H1 (cell line): ENCODE data around the gene FMN2. TPM values are rescaled to one million over a fixed set of nuclear protein-coding genes. Genes with fewer than 3 reads are reported as not detected.

Experiments
- CTCF ChIA-PET: fragments of 300-600 bp; sonication (Branson Sonifier 250); formaldehyde crosslinking; loops from one replicate; lab custom pipeline; 2021; ENCODE audit not compliant: partially characterized antibody; lab: Charles Lee
- POLR2A ChIA-PET: fragments of 300-600 bp; sonication (Branson Sonifier 250); formaldehyde crosslinking; loops from one replicate; lab custom pipeline; 2021; ENCODE audit warnings: inconsistent platforms; ENCODE audit not compliant: partially characterized antibody; lab: Charles Lee
- DNase-seq, 2 experiments: peaks; one replicate each; pipeline versions ENCODE4 v3.0.0 to v3.0.0-alpha.2; 2010 to 2022; ENCODE audit warnings: low spot score in 2 of 2, low read depth in 1 of 2, mixed read lengths in 1 of 2
- FAIRE-seq: peaks from 2 replicates; lab custom pipeline; 2011; peaks lifted over from hg19 to GRCh38; lab: Jason Lieb, UNC
- H2AFZ ChIP-seq: 2 replicates; pipeline ENCODE4 v1.8.1; 2012; ENCODE audit warnings: low read length, inconsistent platforms
- H2AK5ac ChIP-seq: 2 replicates; pipeline ENCODE4 v1.6.1; 2013; ENCODE audit warnings: low read depth, low read length
- H2BK120ac ChIP-seq: replicated peaks from 2 replicates; pipeline ENCODE3; 2013; ENCODE audit warnings: low read depth, low read length, inconsistent platforms
- H2BK12ac ChIP-seq: 2 replicates; pipeline ENCODE4 v1.6.1; 2013; ENCODE audit warnings: low read depth, low read length
- H2BK15ac ChIP-seq: 2 replicates; pipeline ENCODE4 v1.6.1; 2013; ENCODE audit warnings: low read length
- H2BK20ac ChIP-seq: 2 replicates; pipeline ENCODE4 v1.6.1; 2013; ENCODE audit warnings: low read length
- H2BK5ac ChIP-seq: 2 replicates; pipeline ENCODE4 v1.6.1; 2013; ENCODE audit warnings: low read depth, low read length
- H3K14ac ChIP-seq: 2 replicates; pipeline ENCODE4 v1.6.1; 2013; ENCODE audit warnings: inconsistent platforms; ENCODE audit not compliant: insufficient read length
- H3K18ac ChIP-seq: 2 replicates; pipeline ENCODE4 v1.6.1; 2013; ENCODE audit warnings: low read length; ENCODE audit errors: extremely low read depth
- H3K23ac ChIP-seq: 2 replicates; pipeline ENCODE4 v1.6.1; 2013; ENCODE audit warnings: inconsistent platforms; ENCODE audit not compliant: insufficient read length
- H3K23me2 ChIP-seq: 2 replicates; pipeline ENCODE4 v1.6.1; 2013; ENCODE audit warnings: low read depth, low read length
- H3K27ac ChIP-seq: 2 replicates; pipeline ENCODE4 v1.6.1; 2011; ENCODE audit warnings: low read depth, low read length, inconsistent platforms
- H3K27me3 ChIP-seq, 4 experiments: replicated peaks in 1 of 4; 1 replicate in 1 of 4; 2 replicates in 3 of 4; pipeline versions ENCODE4 v1.6.1 to v1.8.1; 2011 to 2013; ENCODE audit warnings: low read length in 3 of 4, mild to moderate bottlenecking in 3 of 4, inconsistent platforms in 2 of 4, mixed read lengths in 2 of 4, moderate library complexity in 1 of 4; ENCODE audit not compliant: control insufficient read depth in 3 of 4, insufficient read depth in 3 of 4; ENCODE audit errors: extremely low read depth in 1 of 4
- H3K36me3 ChIP-seq, 4 experiments: 2 replicates each; pipeline versions ENCODE4 v1.6.1 to v1.8.1; 2011 to 2013; ENCODE audit warnings: mild to moderate bottlenecking in 4 of 4, low read length in 3 of 4, moderate library complexity in 2 of 4, control low read depth in 1 of 4, inconsistent platforms in 1 of 4; ENCODE audit not compliant: insufficient read depth in 4 of 4, control insufficient read depth in 2 of 4
- H3K4ac ChIP-seq: replicated peaks from 2 replicates; pipeline ENCODE3; 2013; ENCODE audit warnings: low read length, low read depth, mixed read lengths, inconsistent platforms; ENCODE audit not compliant: insufficient read length
- H3K4me1 ChIP-seq, 4 experiments: replicated peaks in 1 of 4; 1 replicate in 1 of 4; 2 replicates in 3 of 4; pipeline versions ENCODE4 v1.6.1 to v1.8.1; 2011 to 2013; ENCODE audit warnings: low read length in 3 of 4, inconsistent platforms in 2 of 4, mixed read lengths in 1 of 4; ENCODE audit not compliant: insufficient read depth in 4 of 4, control insufficient read depth in 3 of 4
- H3K4me2 ChIP-seq, 2 experiments: 2 replicates each; pipeline versions ENCODE4 v1.6.1 to v1.8.1; 2011 to 2013; ENCODE audit warnings: low read depth in 2 of 2, low read length in 2 of 2, control low read depth in 1 of 2, inconsistent platforms in 1 of 2, mild to moderate bottlenecking in 1 of 2; ENCODE audit not compliant: insufficient read depth in 1 of 2
- H3K4me3 ChIP-seq, 4 experiments: fragments of 200-600, 300-600 bp in 1 of 4; sonication (generic), shearing (Covaris generic), sonication (Bioruptor Twin) in 1 of 4; 2 replicates each; pipeline versions ENCODE4 v1.5.1 to v1.8.1; 2011 to 2016; ENCODE audit warnings: low read length in 4 of 4, low read depth in 3 of 4, control low read depth in 2 of 4, inconsistent platforms in 2 of 4, mild to moderate bottlenecking in 2 of 4, mixed read lengths in 1 of 4, moderate library complexity in 1 of 4; ENCODE audit not compliant: insufficient read depth in 2 of 4; ENCODE audit errors: extremely low read depth in 1 of 4
- H3K56ac ChIP-seq: replicated peaks from 2 replicates; pipeline ENCODE3; 2013; ENCODE audit warnings: low read depth, mild to moderate bottlenecking, mixed read lengths, low read length, inconsistent platforms; ENCODE audit not compliant: insufficient read length
- H3K79me1 ChIP-seq: 2 replicates; pipeline ENCODE4 v1.6.1; 2013; ENCODE audit warnings: low read depth, low read length, control low read depth
- H3K79me2 ChIP-seq, 2 experiments: 2 replicates each; pipeline versions ENCODE4 v1.6.1 to v1.8.1; 2012 to 2013; ENCODE audit warnings: low read length in 2 of 2, mild to moderate bottlenecking in 2 of 2, inconsistent platforms in 1 of 2; ENCODE audit not compliant: insufficient read depth in 2 of 2, control insufficient read depth in 1 of 2
- H3K9ac ChIP-seq, 4 experiments: replicated peaks in 1 of 4; 1 replicate in 1 of 4; 2 replicates in 3 of 4; pipeline versions ENCODE4 v1.6.1 to v1.8.1; 2011 to 2013; ENCODE audit warnings: low read depth in 3 of 4, low read length in 3 of 4, control low read depth in 2 of 4, mild to moderate bottlenecking in 2 of 4, moderate library complexity in 2 of 4, inconsistent platforms in 1 of 4; ENCODE audit errors: extremely low read depth in 1 of 4
- H3K9me3 ChIP-seq, 2 experiments: 2 replicates each; pipeline versions ENCODE4 v1.6.1 to v1.8.1; 2012 to 2013; ENCODE audit warnings: mild to moderate bottlenecking in 2 of 2, moderate library complexity in 2 of 2, control low read depth in 1 of 2, inconsistent platforms in 1 of 2, low read depth in 1 of 2, low read length in 1 of 2, mixed read lengths in 1 of 2; ENCODE audit not compliant: insufficient read depth in 2 of 2
- H4K20me1 ChIP-seq, 2 experiments: replicated peaks in 1 of 2; 2 replicates each; pipeline versions ENCODE3 to v1.8.1; 2011 to 2013; ENCODE audit warnings: inconsistent platforms in 2 of 2, low read length in 2 of 2, mild to moderate bottlenecking in 1 of 2; ENCODE audit not compliant: insufficient read depth in 2 of 2, control insufficient read depth in 1 of 2
- H4K5ac ChIP-seq: 2 replicates; pipeline ENCODE4 v1.6.1; 2013; ENCODE audit warnings: low read length, low read depth, mixed read lengths, inconsistent platforms; ENCODE audit not compliant: insufficient read length
- H4K8ac ChIP-seq: 2 replicates; pipeline ENCODE4 v1.8.0; 2013; ENCODE audit warnings: mild to moderate bottlenecking, moderate library complexity, low read length, inconsistent platforms; ENCODE audit not compliant: insufficient read depth; ENCODE audit errors: extremely low read depth
- H4K91ac ChIP-seq: replicated peaks from 2 replicates; pipeline ENCODE3; 2013; ENCODE audit warnings: low read length, mixed read lengths, inconsistent platforms; ENCODE audit not compliant: insufficient read length
- SAP30 ChIP-seq: fragments of 300-600 bp; sonication (generic); IDR thresholded peaks from 2 replicates; pipeline ENCODE4 v1.7.1; 2012; ENCODE audit warnings: low read length, moderate library complexity, mild to moderate bottlenecking, inconsistent platforms; ENCODE audit not compliant: insufficient read depth, insufficient replicate concordance
- SUZ12 ChIP-seq: fragments of 200-600 bp; sonication (generic); IDR thresholded peaks from 2 replicates; pipeline ENCODE4 v1.6.1; 2012; ENCODE audit warnings: mild to moderate bottlenecking, inconsistent platforms, low read length, moderate library complexity, mixed read lengths
- WGBS, 2 experiments: shearing (Covaris generic) in 1 of 2; methylation state at CpG; one replicate each; pipeline versions ENCODE4 v1.1.6 to v1.1.7; 2013 to 2015; ENCODE audit warnings: low lambda C conversion rate in 2 of 2, mixed read lengths in 2 of 2, inconsistent platforms in 1 of 2, low coverage in 1 of 2, missing lambda C conversion rate in 1 of 2; ENCODE audit not compliant: insufficient replicate concordance in 2 of 2, insufficient coverage in 1 of 2, insufficient read length in 1 of 2; ENCODE audit errors: extremely low coverage in 1 of 2, missing lambda C conversion rate in 1 of 2; 5-methylcytosine and 5-hydroxymethylcytosine counted together
- polyA plus RNA-seq, 7 experiments: library from polyadenylated mRNA; depleted of rRNA in 3 of 7; stranded (reverse) in 5 of 7; unstranded in 2 of 7; fragments of >200 nt in 5 of 7; fragments of 200-250 nt in 2 of 7; gene quantifications; 1 replicate in 5 of 7; 2 replicates in 1 of 7; 4 replicates in 1 of 7; pipeline versions ENCODE4 v1.2.1 to v1.2.3, GENCODE V29; 2011 to 2013; ENCODE audit warnings: missing spikeins in 2 of 7, mixed read lengths in 2 of 7
- total RNA-seq: library from RNA; stranded (reverse); fragmentation: NEBNext Ultra II Directional; extraction: Animal tissue kit (Norgen Biotek cat#: 25700); gene quantifications from 2 replicates; pipeline ENCODE4 v1.2.1, GENCODE V29; 2021

The FMN2 gene
- total and polyA plus RNA-seq, 2 of the 8 experiments (the other 6 are each of a cell fraction or from before 2014, with no cell fraction given): 0.83 to 2.0 TPM

DNA sequence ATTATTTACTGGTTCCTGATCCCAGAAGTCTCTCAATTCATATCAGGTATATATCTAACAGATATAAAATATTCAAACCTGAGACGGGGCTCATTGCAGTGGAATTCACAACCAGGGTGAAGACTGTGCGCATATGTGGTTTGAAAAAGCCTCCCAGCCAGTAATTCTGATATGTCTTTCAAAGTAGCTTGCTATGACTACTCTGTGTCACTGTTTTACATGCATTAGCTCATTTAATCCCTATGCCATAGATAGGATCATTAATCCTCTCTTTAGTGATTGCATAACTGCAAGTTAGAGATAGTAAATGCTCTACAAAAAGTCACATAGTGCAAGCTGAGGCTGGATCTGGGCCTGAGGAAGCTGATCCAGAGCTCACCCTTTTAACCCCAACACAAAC is 251.4 kb downstream of the FMN2 start:
- Histone ChIP-seq H4K8ac (no peak overlapping the region), H2BK5ac (no peak overlapping the region), H3K4ac (no peak overlapping the region), H3K36me3 (no peaks in the 10 kb centered on the region), H3K56ac (no peak overlapping the region), H4K20me1 (no peaks in the 10 kb centered on the region), H3K18ac (no peak overlapping the region), H2BK12ac (no peak overlapping the region), H3K27ac (no peak overlapping the region), H3K79me1 (no peaks in the 10 kb centered on the region), H3K27me3 (no peaks in the 10 kb centered on the region), H2BK15ac (no peak overlapping the region), H3K23me2 (no peaks in the 10 kb centered on the region), H4K5ac (no peak overlapping the region), H2BK120ac (no peak overlapping the region), H2AK5ac (no peak overlapping the region), H3K14ac (no peak overlapping the region), H4K91ac (no peak overlapping the region), H2AFZ (no peak overlapping the region), H2BK20ac (no peak overlapping the region), H3K4me3 (no peak overlapping the region), H3K9me3 (no peaks in the 10 kb centered on the region), H3K9ac (no peak overlapping the region), H3K23ac (no peak overlapping the region), H3K4me2 (no peak overlapping the region), H3K79me2 (no peaks in the 10 kb centered on the region), H3K4me1 (no peaks in the 10 kb centered on the region)
- TF ChIP-seq SUZ12 (no peak), SAP30 (no peak)
- ChIA-PET POLR2A (no interaction called here), CTCF (interaction anchor here (1.0 kb wide), 1 partner anchor 154 kb away, joined by 4 read pairs; no protein-coding TSS in a partner anchor)
- FAIRE-seq: no peak
- 83% methylated on average over 2 of the region's 2 CpGs; no CpG with 5 or more reads in 1 of the 2 experiments for WGBS, 2 experiments
- no peak for DNase-seq
